ENCODE results near the gene ANAPC5.
"Not testable (repeated sequence)": the region's sequence is repeated elsewhere in the genome, so short reads cannot be mapped to it uniquely, and the experiment has no call there.

Gene ANAPC5

DNA sequence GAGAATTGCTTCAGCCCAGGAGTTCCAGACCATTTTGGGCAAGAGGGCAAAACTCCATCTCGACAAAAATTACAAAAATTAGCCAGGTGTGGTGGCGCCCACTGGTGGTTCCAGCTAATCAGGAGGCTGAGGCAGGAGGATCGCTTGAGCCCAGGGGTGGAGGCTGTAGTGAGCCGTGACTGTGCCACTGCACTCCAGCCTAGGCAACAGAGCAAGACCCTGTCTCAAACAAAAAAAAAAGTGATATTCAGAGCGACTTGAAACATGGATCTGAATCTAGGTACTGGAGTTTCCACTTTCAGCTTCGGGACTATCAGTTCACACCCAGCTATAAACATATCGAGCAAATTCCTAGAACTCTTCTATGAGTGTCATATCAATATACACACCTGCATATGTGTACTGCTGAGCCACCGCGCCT is 31.4 kb upstream of the ANAPC5 start:
- no peak for TF ChIP-seq CTCF (IDR thresholded peaks at IDR 0.05)
- no peaks in the 10 kb centered on the region for H3K79me2 ChIP-seq
- H3K9me3 ChIP-seq (ENCODE audit: control insufficient read depth, low read length), result no peaks in the 10 kb centered on the region
- H3K36me3 ChIP-seq (ENCODE audit: control insufficient read depth, insufficient read depth, low read length), result no peaks in the 10 kb centered on the region
- no peak overlapping the region for H3K27ac ChIP-seq
- no peak overlapping the region for H2AFZ ChIP-seq
- no peak overlapping the region for H3K9ac ChIP-seq
- H3K4me3 ChIP-seq (ENCODE audit: low read depth, low read length), result no peak overlapping the region
- H3K4me2 ChIP-seq (ENCODE audit: low read length), result no peak overlapping the region
- H3K27me3 ChIP-seq (ENCODE audit: control insufficient read depth, insufficient read depth, low read length), result no peaks in the 10 kb centered on the region
- H3K4me1 ChIP-seq, result no peaks in the 10 kb centered on the region

DNA sequence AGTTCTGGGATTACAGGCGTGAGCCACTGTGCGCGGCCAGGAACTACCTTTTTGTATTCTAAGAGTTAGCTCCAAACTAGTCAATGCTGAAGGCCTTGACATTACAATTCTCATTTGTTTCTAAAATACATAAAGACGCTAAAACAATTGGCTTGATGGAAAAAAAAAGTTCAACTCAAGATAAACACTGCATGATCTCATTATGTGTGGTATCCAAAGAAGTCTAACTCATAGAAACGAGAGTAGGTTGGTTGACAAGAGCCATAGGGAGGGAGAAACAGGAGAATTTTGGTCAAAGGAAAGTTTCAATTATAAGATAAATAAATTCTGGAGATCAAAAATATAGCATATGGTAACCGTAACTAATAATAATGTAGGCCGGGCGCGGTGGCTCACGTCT is 27.7 kb upstream of the ANAPC5 start:
- H3K27me3 ChIP-seq (ENCODE audit: control insufficient read depth, insufficient read depth, low read length), result no peaks in the 10 kb centered on the region
- H2AFZ ChIP-seq, result no peak overlapping the region
- no peak overlapping the region for H3K4me3 ChIP-seq (ENCODE audit: low read depth, low read length)
- no peak overlapping the region for H3K27ac ChIP-seq
- H3K4me2 ChIP-seq (ENCODE audit: low read length), result no peak overlapping the region
- no peaks in the 10 kb centered on the region for H3K79me2 ChIP-seq
- no peaks in the 10 kb centered on the region for H3K9me3 ChIP-seq (ENCODE audit: control insufficient read depth, low read length)
- TF ChIP-seq CTCF (IDR thresholded peaks at IDR 0.05), result no peak
- no peaks in the 10 kb centered on the region for H3K4me1 ChIP-seq
- H3K36me3 ChIP-seq (ENCODE audit: control insufficient read depth, insufficient read depth, low read length), result no peaks in the 10 kb centered on the region
- no peak overlapping the region for H3K9ac ChIP-seq

GRCh38 chr12:121378736-121379135 is 26.5 kb upstream of the ANAPC5 start:
- TF ChIP-seq CTCF (IDR thresholded peaks at IDR 0.05), result no peak
- Histone ChIP-seq H3K4me1 (no peaks in the 10 kb centered on the region), H2AFZ (no peak overlapping the region), H3K27me3 (ENCODE audit: control insufficient read depth, insufficient read depth, low read length) (no peaks in the 10 kb centered on the region), H3K9me3 (ENCODE audit: control insufficient read depth, low read length) (no peaks in the 10 kb centered on the region), H3K9ac (no peak overlapping the region), H3K4me3 (ENCODE audit: low read depth, low read length) (no peak overlapping the region), H3K36me3 (ENCODE audit: control insufficient read depth, insufficient read depth, low read length) (no peaks in the 10 kb centered on the region), H3K4me2 (ENCODE audit: low read length) (no peak overlapping the region), H3K27ac (no peak overlapping the region), H3K79me2 (no peaks in the 10 kb centered on the region)

DNA sequence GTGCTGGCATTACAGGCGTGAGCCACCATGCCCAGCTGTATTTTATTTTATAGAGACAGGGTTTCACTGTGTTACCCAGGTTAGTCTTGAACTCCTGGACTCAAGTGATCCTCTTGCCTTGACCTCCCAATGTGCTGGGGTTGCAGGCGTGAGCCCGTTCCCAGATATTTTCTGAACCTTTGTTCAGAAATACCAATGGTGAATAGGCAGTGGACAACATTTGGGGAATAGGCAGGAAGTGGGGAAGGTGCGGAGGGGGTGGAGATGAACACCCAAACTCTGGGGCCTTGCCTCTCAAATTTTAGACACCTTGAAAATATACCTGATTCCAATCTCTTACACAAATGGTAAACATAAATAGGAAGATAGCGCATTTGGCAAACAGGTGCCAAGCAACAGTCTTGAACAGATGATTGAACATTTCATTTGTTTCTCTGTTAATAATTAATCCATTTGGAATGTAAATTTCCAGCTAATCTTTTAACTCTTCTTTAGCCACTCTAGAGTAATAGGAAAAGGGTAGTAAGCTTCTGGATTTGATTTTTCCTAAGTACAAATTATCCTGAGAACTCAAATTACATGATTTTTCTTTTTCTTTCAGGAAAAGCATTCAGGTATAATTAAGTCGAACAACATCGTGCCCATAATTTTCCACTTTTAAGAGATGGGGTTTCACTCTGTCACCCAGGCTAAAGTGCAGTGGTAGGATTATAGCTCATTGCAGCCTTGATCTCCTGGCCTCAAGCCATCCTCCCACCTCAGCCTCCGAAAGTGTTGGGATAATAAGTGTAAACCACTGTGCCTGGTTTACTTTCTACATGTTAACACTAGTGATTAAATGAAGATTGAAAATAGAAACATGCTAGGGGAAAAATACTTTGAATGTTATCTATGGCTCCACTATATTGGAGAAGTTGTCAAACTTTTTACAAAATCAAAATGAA is 24.8 kb upstream of the ANAPC5 start:
- no peak overlapping the region for H2AFZ ChIP-seq
- no peak overlapping the region for H3K4me3 ChIP-seq (ENCODE audit: low read depth, low read length)
- no peak for TF ChIP-seq CTCF (IDR thresholded peaks at IDR 0.05)
- no peak overlapping the region for H3K9ac ChIP-seq
- no peaks in the 10 kb centered on the region for H3K9me3 ChIP-seq (ENCODE audit: control insufficient read depth, low read length)
- H3K79me2 ChIP-seq, result no peaks in the 10 kb centered on the region
- H3K4me1 ChIP-seq, result no peaks in the 10 kb centered on the region
- no peaks in the 10 kb centered on the region for H3K36me3 ChIP-seq (ENCODE audit: control insufficient read depth, insufficient read depth, low read length)
- H3K4me2 ChIP-seq (ENCODE audit: low read length), result no peak overlapping the region
- H3K27me3 ChIP-seq (ENCODE audit: control insufficient read depth, insufficient read depth, low read length), result no peaks in the 10 kb centered on the region
- no peak overlapping the region for H3K27ac ChIP-seq

DNA sequence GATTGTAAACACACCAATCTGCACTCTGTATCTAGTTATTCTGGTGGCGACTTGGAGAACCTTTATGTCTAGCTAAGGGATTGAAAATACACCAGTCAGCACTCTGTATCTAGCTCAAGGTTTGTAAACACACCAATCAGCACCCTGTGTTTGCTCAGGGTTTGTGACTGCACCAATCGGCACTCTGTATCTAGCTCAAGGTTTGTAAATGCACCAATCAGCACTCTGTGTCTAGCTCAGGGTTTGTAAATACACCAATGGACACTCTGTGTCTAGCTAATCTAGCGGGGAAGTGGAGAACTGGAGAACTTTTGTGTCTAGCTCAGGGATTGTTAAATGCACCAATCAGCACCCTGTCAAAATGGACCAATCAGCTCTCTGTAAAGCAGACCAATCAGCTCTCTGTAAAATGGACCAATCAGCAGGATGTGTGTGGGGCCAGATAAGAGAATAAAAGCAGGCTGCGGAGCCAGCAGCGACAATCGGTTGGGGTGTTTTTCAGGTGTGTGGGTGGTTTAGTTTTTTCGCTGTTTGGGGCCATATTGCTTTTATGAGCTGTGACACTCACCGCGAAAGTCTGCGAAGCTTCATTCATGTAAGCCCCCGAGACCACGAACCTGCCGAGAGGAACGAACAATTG is 22.9 kb upstream of the ANAPC5 start:
- not testable (repeated sequence) for H2AFZ ChIP-seq; H3K36me3 ChIP-seq (ENCODE audit: control insufficient read depth, insufficient read depth, low read length); H3K4me3 ChIP-seq (ENCODE audit: low read depth, low read length); H3K9ac ChIP-seq; H3K27me3 ChIP-seq (ENCODE audit: control insufficient read depth, insufficient read depth, low read length); H3K79me2 ChIP-seq; H3K9me3 ChIP-seq (ENCODE audit: control insufficient read depth, low read length); H3K27ac ChIP-seq; H3K4me2 ChIP-seq (ENCODE audit: low read length); H3K4me1 ChIP-seq

DNA sequence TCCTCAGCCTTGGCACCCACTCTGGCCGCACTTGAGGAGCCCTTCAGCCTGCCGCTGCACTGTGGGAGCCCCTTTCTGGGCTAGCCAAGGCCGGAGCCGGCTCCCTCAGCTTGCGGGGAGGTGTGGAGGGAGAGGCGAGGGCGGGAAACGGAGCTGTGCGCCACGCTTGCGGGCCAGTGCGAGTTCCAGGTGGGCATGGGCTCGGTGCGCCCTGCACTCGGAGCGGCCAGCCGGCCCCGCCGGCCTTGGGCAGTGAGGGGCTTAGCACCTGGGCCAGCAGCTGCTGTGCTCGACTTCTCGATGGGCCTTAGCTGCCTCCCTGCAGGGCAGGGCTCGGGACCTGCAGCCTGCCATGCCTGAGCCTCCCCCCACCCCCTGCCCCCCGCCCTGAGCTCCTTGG is 22.1 kb upstream of the ANAPC5 start:
- not testable (repeated sequence) for H3K27me3 ChIP-seq (ENCODE audit: control insufficient read depth, insufficient read depth, low read length); H3K4me2 ChIP-seq (ENCODE audit: low read length); H3K9ac ChIP-seq; H3K4me1 ChIP-seq; H3K36me3 ChIP-seq (ENCODE audit: control insufficient read depth, insufficient read depth, low read length); H3K4me3 ChIP-seq (ENCODE audit: low read depth, low read length); H3K9me3 ChIP-seq (ENCODE audit: control insufficient read depth, low read length); H2AFZ ChIP-seq; H3K79me2 ChIP-seq; H3K27ac ChIP-seq
